Neural cell (in vitro differentiated cells): ENCODE results near the gene AGPAT3. TPM values are rescaled to one million over a fixed set of nuclear protein-coding genes. Genes with fewer than 3 reads are reported as not detected.

Experiments used
- H2AFZ ChIP-seq: fragments of 200-600, 300-800 bp; sonication (generic), shearing (Covaris generic); 2 replicates; pipeline ENCODE4 v1.6.0; 2014; ENCODE audit warnings: low read depth, mild to moderate bottlenecking, antibody characterized with exemption, low read length, moderate library complexity
- H3F3A ChIP-seq: fragments of 200-600 bp; shearing (Covaris generic); 2 replicates; pipeline ENCODE4 v1.6.1; 2016; ENCODE audit warnings: mild to moderate bottlenecking, moderate library complexity, mixed read lengths, antibody characterized with exemption, low read length; ENCODE audit not compliant: insufficient read depth, poor library complexity, severe bottlenecking
- H3K27ac ChIP-seq: fragments of 200-600, 300-800 bp; sonication (generic), shearing (Covaris generic); 2 replicates; pipeline ENCODE4 v1.5.1; 2014; ENCODE audit warnings: mild to moderate bottlenecking, low read length, moderate library complexity
- H3K27me3 ChIP-seq: fragments of 300-800, 200-600 bp; sonication (generic), shearing (Covaris generic); 2 replicates; pipeline ENCODE4 v1.6.0; 2014; ENCODE audit warnings: mild to moderate bottlenecking, low read depth, low read length, moderate library complexity; ENCODE audit not compliant: insufficient read depth
- H3K36me3 ChIP-seq: fragments of 300-800, 200-600 bp; sonication (generic), shearing (Covaris generic); 2 replicates; pipeline ENCODE4 v1.5.1; 2014; ENCODE audit warnings: mild to moderate bottlenecking, antibody characterized with exemption, low read length, moderate library complexity; ENCODE audit not compliant: insufficient read depth
- H3K4me2 ChIP-seq: fragments of 300-800, 200-600 bp; sonication (generic), shearing (Covaris generic); 2 replicates; pipeline ENCODE4 v1.6.0; 2014; ENCODE audit warnings: mild to moderate bottlenecking, low read length
- H3K4me3 ChIP-seq: fragments of 300-800, 200-600 bp; sonication (generic), shearing (Covaris generic); 2 replicates; pipeline ENCODE4 v1.5.1; 2014; ENCODE audit warnings: mild to moderate bottlenecking, low read length, moderate library complexity
- H3K79me2 ChIP-seq: fragments of 200-600 bp; shearing (Covaris generic); replicated peaks from 2 replicates; pipeline ENCODE4 v1.6.0; 2014; ENCODE audit warnings: mild to moderate bottlenecking, low read length, moderate library complexity; ENCODE audit not compliant: insufficient read depth
- H3K9ac ChIP-seq: fragments of 300-800, 200-600 bp; sonication (generic), shearing (Covaris generic); 2 replicates; pipeline ENCODE4 v1.6.1; 2016; ENCODE audit warnings: mild to moderate bottlenecking, low read length, mixed read lengths
- H3K9me2 ChIP-seq: fragments of 200-600 bp; shearing (Covaris generic); 2 replicates; pipeline ENCODE4 v1.6.1; 2016; ENCODE audit warnings: mild to moderate bottlenecking, low read length, mixed read lengths; ENCODE audit not compliant: insufficient read depth
- H3K9me3 ChIP-seq: fragments of 200-600, 300-800 bp; sonication (generic), shearing (Covaris generic); 2 replicates; pipeline ENCODE4 v1.6.1; 2016; ENCODE audit warnings: mild to moderate bottlenecking, mixed run types, low read length, moderate library complexity, mixed read lengths
- H4K20me1 ChIP-seq: fragments of 200-600 bp; shearing (Covaris generic); 2 replicates; pipeline ENCODE4 v1.6.1; 2016; ENCODE audit warnings: mild to moderate bottlenecking, mixed run types; ENCODE audit not compliant: insufficient read depth
- EP300 ChIP-seq: fragments of 450-650 bp; conservative IDR thresholded peaks from 2 replicates; pipeline ENCODE4 v1.6.1; 2014; ENCODE audit warnings: antibody characterized with exemption, mild to moderate bottlenecking, moderate library complexity; ENCODE audit not compliant: poor library complexity, severe bottlenecking
- EZH2 ChIP-seq: fragments of 200-600, 300-800 bp; shearing (Covaris generic), sonication (generic); IDR thresholded peaks from 2 replicates; pipeline ENCODE4 v1.6.1; 2014; ENCODE audit warnings: antibody characterized with exemption, low read length, borderline replicate concordance, mild to moderate bottlenecking; ENCODE audit not compliant: insufficient read depth, poor library complexity, severe bottlenecking
- MXI1 ChIP-seq: fragments of 450-650 bp; conservative IDR thresholded peaks from 2 replicates; pipeline ENCODE4 v1.6.1; 2014; ENCODE audit warnings: antibody characterized with exemption, mild to moderate bottlenecking; ENCODE audit not compliant: poor library complexity, severe bottlenecking
- POLR2AphosphoS5 ChIP-seq: IDR thresholded peaks from 2 replicates; pipeline ENCODE4 v1.6.1; 2012
- RAD21 ChIP-seq: fragments of 450-650 bp; conservative IDR thresholded peaks from 2 replicates; pipeline ENCODE4 v1.6.1; 2014; ENCODE audit warnings: antibody characterized with exemption, mild to moderate bottlenecking, moderate library complexity
- REST ChIP-seq: IDR thresholded peaks from 2 replicates; pipeline ENCODE4 v1.6.1; 2012; ENCODE audit warnings: borderline replicate concordance
- SMC3 ChIP-seq: fragments of 450-650 bp; conservative IDR thresholded peaks from 2 replicates; pipeline ENCODE4 v1.6.1; 2014; ENCODE audit warnings: antibody characterized with exemption, mild to moderate bottlenecking, moderate library complexity; ENCODE audit not compliant: poor library complexity
- TAF1 ChIP-seq: IDR thresholded peaks from 2 replicates; pipeline ENCODE4 v1.6.1; 2012; ENCODE audit warnings: low read depth
- polyA plus RNA-seq: library from polyadenylated mRNA; depleted of rRNA; stranded (reverse); fragments of >200 nt; gene quantifications from 2 replicates; pipeline ENCODE4 v1.2.3, GENCODE V29; 2014
- TF ChIP-seq, protein P1 (sequence below): fragments of 450-650 bp; IDR thresholded peaks from 2 replicates; pipeline ENCODE4 v1.5.1; 2014; ENCODE audit warnings: antibody characterized with exemption, mild to moderate bottlenecking, moderate library complexity; ENCODE audit not compliant: poor library complexity, severe bottlenecking

Gene AGPAT3
- polyA plus RNA-seq, 1 donor from 2014 or later: 8.4 TPM

DNA sequence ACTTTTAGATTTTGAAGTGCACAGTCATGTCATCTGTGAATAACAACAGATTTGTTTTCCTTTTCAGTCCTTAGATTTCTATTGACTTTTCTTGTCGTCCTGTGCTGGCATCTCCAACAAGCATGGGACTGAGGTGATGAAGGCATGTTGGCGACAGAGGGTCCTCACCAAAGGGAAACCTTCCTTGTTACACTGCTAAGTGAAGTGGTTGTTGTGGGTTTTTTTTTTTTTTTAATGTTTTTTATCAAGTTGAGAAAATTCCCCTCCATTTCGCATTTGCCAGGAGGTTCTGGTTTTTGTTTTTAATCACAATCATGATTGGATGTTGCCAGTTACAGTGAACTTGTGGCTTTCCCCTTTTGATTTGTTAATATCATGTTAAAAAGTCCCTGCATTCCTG, 24.0 kb downstream of the AGPAT3 start:
- TF ChIP-seq POLR2AphosphoS5: no peak
- TF ChIP-seq REST: no peak
- TF ChIP-seq, protein P1, sequence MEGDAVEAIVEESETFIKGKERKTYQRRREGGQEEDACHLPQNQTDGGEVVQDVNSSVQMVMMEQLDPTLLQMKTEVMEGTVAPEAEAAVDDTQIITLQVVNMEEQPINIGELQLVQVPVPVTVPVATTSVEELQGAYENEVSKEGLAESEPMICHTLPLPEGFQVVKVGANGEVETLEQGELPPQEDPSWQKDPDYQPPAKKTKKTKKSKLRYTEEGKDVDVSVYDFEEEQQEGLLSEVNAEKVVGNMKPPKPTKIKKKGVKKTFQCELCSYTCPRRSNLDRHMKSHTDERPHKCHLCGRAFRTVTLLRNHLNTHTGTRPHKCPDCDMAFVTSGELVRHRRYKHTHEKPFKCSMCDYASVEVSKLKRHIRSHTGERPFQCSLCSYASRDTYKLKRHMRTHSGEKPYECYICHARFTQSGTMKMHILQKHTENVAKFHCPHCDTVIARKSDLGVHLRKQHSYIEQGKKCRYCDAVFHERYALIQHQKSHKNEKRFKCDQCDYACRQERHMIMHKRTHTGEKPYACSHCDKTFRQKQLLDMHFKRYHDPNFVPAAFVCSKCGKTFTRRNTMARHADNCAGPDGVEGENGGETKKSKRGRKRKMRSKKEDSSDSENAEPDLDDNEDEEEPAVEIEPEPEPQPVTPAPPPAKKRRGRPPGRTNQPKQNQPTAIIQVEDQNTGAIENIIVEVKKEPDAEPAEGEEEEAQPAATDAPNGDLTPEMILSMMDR: no peak
- no peak for TF ChIP-seq EZH2
- TF ChIP-seq MXI1: no peak
- no peak for TF ChIP-seq EP300
- no peak for TF ChIP-seq TAF1
- no peak for TF ChIP-seq RAD21
- no peak for TF ChIP-seq SMC3
- H3F3A ChIP-seq: no peaks in the 10 kb centered on the region
- H4K20me1 ChIP-seq: no peaks in the 10 kb centered on the region
- H3K27me3 ChIP-seq: no peaks in the 10 kb centered on the region
- H3K4me2 ChIP-seq: no peak overlapping the region
- no peaks in the 10 kb centered on the region for H3K9me3 ChIP-seq
- H2AFZ ChIP-seq: no peak overlapping the region
- H3K36me3 ChIP-seq: no peaks in the 10 kb centered on the region
- H3K9me2 ChIP-seq: no peaks in the 10 kb centered on the region
- no peak overlapping the region for H3K9ac ChIP-seq
- no peak overlapping the region for H3K27ac ChIP-seq
- H3K4me3 ChIP-seq: no peak overlapping the region
- no peaks in the 10 kb centered on the region for H3K79me2 ChIP-seq

DNA sequence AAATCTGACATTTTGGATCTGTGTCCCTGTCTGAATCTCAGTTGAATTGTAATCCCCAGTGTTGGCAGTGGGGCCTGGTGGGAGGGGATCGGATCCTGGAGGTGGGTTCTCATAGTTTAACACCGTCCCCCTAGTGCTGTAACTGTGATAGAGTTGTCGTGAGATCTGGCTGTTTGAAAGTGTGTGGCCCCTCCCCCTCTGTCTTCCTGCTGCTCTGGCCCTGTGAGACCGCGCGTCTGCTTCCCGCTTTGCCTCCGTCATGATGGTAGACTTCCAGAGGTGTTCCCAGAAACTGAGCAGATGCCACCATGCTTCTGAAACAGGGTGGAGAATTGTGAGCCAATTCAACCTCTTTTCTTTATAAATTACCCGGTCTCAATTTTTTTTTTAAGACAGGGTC, 25.0 kb downstream of the AGPAT3 start:
- no peak overlapping the region for H3K27ac ChIP-seq
- H4K20me1 ChIP-seq: no peaks in the 10 kb centered on the region
- H3K27me3 ChIP-seq: no peaks in the 10 kb centered on the region
- H3K9ac ChIP-seq: no peak overlapping the region
- no peaks in the 10 kb centered on the region for H3K36me3 ChIP-seq
- H3K9me2 ChIP-seq: no peaks in the 10 kb centered on the region
- no peak for TF ChIP-seq REST
- TF ChIP-seq EP300: no peak
- TF ChIP-seq EZH2: no peak
- no peak for TF ChIP-seq POLR2AphosphoS5
- TF ChIP-seq, protein P1: no peak
- no peak for TF ChIP-seq MXI1
- TF ChIP-seq TAF1: no peak
- no peak for TF ChIP-seq SMC3
- TF ChIP-seq RAD21: no peak
- H3F3A ChIP-seq: no peaks in the 10 kb centered on the region
- no peaks in the 10 kb centered on the region for H3K9me3 ChIP-seq
- H3K79me2 ChIP-seq: no peaks in the 10 kb centered on the region
- no peak overlapping the region for H2AFZ ChIP-seq
- no peak overlapping the region for H3K4me2 ChIP-seq
- H3K4me3 ChIP-seq: no peak overlapping the region
